Panc1 (cell line): Measurements from ENCODE around the gene TNFRSF25.

Source experiments
- CTCF ChIP-seq: fragments of 450-650 bp; IDR thresholded peaks from 2 replicates; pipeline ENCODE4 v1.5.1; 2017; ENCODE audit warnings: mild to moderate bottlenecking
- POLR2AphosphoS5 ChIP-seq: IDR thresholded peaks from 2 replicates; pipeline ENCODE4 v1.6.1; 2012; ENCODE audit warnings: mild to moderate bottlenecking, low read depth, low read length, moderate library complexity
- SIN3A ChIP-seq: IDR thresholded peaks from 2 replicates; pipeline ENCODE4 v1.6.1; 2012; ENCODE audit warnings: low read depth, mild to moderate bottlenecking, low read length, moderate library complexity, borderline replicate concordance; ENCODE audit not compliant: insufficient read depth
- TCF7L2 ChIP-seq: IDR thresholded peaks from 2 replicates; pipeline ENCODE4 v1.6.1; 2011; ENCODE audit warnings: mild to moderate bottlenecking, low read depth, low read length, inconsistent platforms
- TF ChIP-seq, protein P1 (sequence below), 2 experiments: IDR thresholded peaks; 2 replicates each; pipeline ENCODE4 v1.6.1; 2011 to 2012; ENCODE audit warnings: low read depth in 2 of 2, control low read depth in 1 of 2, low read length in 1 of 2, mild to moderate bottlenecking in 1 of 2, moderate library complexity in 1 of 2; ENCODE audit not compliant: insufficient read depth in 1 of 2

DNA sequence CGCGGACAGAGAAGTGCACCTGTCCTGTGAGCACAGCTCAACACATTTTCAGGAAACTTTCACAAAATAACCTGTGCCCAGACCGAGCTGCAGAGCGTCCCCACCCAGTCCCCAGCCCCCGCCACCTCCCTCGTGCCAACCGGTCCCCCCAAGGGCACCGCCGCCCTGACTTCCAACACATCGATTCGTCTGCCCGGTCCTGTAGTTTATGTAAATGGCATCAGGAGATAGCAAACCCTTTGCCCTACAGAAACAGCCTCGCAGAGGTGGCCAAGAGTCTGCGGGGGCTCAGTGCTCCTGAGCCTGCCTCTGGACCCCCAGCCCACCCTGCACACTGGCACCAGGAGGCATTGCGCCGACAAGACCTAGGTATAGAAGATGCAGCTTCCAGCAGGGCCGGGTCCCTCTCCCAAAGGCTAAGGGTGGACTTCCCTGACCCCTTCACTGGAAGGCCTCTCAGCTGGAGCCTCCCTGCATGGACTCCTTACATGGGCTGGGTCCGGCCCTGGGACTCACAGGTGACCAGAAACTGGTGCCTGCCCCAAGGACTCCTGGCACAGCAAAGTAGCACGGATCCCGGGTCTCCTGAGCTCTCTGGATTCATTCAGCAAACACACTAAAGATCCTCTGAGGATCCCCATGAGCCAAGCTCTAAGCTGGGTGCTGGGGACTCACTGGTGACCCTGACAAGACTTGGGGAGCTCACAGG, 32.0 kb upstream of the TNFRSF25 start:
- TF ChIP-seq POLR2AphosphoS5 (no peak), CTCF (no peak), TCF7L2 (no peak), SIN3A (no peak)
- TF ChIP-seq, protein P1, sequence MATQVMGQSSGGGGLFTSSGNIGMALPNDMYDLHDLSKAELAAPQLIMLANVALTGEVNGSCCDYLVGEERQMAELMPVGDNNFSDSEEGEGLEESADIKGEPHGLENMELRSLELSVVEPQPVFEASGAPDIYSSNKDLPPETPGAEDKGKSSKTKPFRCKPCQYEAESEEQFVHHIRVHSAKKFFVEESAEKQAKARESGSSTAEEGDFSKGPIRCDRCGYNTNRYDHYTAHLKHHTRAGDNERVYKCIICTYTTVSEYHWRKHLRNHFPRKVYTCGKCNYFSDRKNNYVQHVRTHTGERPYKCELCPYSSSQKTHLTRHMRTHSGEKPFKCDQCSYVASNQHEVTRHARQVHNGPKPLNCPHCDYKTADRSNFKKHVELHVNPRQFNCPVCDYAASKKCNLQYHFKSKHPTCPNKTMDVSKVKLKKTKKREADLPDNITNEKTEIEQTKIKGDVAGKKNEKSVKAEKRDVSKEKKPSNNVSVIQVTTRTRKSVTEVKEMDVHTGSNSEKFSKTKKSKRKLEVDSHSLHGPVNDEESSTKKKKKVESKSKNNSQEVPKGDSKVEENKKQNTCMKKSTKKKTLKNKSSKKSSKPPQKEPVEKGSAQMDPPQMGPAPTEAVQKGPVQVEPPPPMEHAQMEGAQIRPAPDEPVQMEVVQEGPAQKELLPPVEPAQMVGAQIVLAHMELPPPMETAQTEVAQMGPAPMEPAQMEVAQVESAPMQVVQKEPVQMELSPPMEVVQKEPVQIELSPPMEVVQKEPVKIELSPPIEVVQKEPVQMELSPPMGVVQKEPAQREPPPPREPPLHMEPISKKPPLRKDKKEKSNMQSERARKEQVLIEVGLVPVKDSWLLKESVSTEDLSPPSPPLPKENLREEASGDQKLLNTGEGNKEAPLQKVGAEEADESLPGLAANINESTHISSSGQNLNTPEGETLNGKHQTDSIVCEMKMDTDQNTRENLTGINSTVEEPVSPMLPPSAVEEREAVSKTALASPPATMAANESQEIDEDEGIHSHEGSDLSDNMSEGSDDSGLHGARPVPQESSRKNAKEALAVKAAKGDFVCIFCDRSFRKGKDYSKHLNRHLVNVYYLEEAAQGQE (IDR thresholded peaks at IDR 0.05; ENCODE audit: insufficient read depth in 1 of 2, low read depth in 2 of 2, low read length in 1 of 2), result no peak
